ENCODE data around the gene PCDHGB1. TPM values are rescaled to one million over a fixed set of nuclear protein-coding genes. Genes with fewer than 3 reads are reported as not detected.

Gene PCDHGB1
- polyA plus RNA-seq, 1 donor from 2014 or later, result 0.46 TPM

Other genes starting within 250 kb of the PCDHGB1 start
- 3.9 and 4.9 TPM in 2 replicates for gene PCDHB3, start 249.6 kb upstream of the PCDHGB1 start, polyA plus RNA-seq
- gene PCDHB4, start 228.3 kb upstream of the PCDHGB1 start, polyA plus RNA-seq, result 4.2 and 4.3 TPM in 2 replicates
- 4.5 and 4.7 TPM in 2 replicates for gene PCDHB5, start 214.9 kb upstream of the PCDHGB1 start, polyA plus RNA-seq
- gene PCDHB6, start 200.0 kb upstream of the PCDHGB1 start, polyA plus RNA-seq, result 1.6 and 1.7 TPM in 2 replicates
- 0.99 and 2.1 TPM in 2 replicates for gene PCDHB7, start 177.5 kb upstream of the PCDHGB1 start, polyA plus RNA-seq
- gene PCDHB8, start 172.3 kb upstream of the PCDHGB1 start, polyA plus RNA-seq, result 0.76 and 0.81 TPM in 2 replicates
- 2.1 and 2.8 TPM in 2 replicates for gene PCDHB16, start 167.7 kb upstream of the PCDHGB1 start, polyA plus RNA-seq
- gene PCDHB9, start 162.9 kb upstream of the PCDHGB1 start, polyA plus RNA-seq, result 4.8 and 4.9 TPM in 2 replicates
- gene PCDHB10, start 157.7 kb upstream of the PCDHGB1 start, polyA plus RNA-seq, result 8.7 and 9.6 TPM in 2 replicates
- gene PCDHB11, start 150.5 kb upstream of the PCDHGB1 start, polyA plus RNA-seq, result 2.7 and 3.7 TPM in 2 replicates
- gene PCDHB12, start 141.4 kb upstream of the PCDHGB1 start, polyA plus RNA-seq, result 1.3 and 2.2 TPM in 2 replicates
- gene PCDHB13, start 136.2 kb upstream of the PCDHGB1 start, polyA plus RNA-seq, result 1.0 and 1.6 TPM in 2 replicates
- 12.6 and 18.3 TPM in 2 replicates for gene PCDHB14, start 126.8 kb upstream of the PCDHGB1 start, polyA plus RNA-seq
- gene PCDHB15, start 104.7 kb upstream of the PCDHGB1 start, polyA plus RNA-seq, result 11.2 and 13.7 TPM in 2 replicates
- not detected in 2 replicates for gene SLC25A2, start 46.0 kb upstream of the PCDHGB1 start, polyA plus RNA-seq
- gene TAF7, start 29.3 kb upstream of the PCDHGB1 start, polyA plus RNA-seq, result 173 and 198 TPM in 2 replicates
- gene PCDHGA1, start 19.6 kb upstream of the PCDHGB1 start, polyA plus RNA-seq, result 0.19 and 0.50 TPM in 2 replicates
- gene PCDHGA2, start 11.3 kb upstream of the PCDHGB1 start, polyA plus RNA-seq, result 0.21 and 0.26 TPM in 2 replicates
- gene PCDHGA3, start 6.3 kb upstream of the PCDHGB1 start, polyA plus RNA-seq, result 0.10 and 0.26 TPM in 2 replicates
- 0.38 TPM in 1 of 2 replicates, not detected in the other for gene PCDHGA4, start 4.9 kb downstream of the PCDHGB1 start, polyA plus RNA-seq
- gene PCDHGB2, start 9.9 kb downstream of the PCDHGB1 start, polyA plus RNA-seq, result 0.30 and 0.43 TPM in 2 replicates
- gene PCDHGA5, start 14.1 kb downstream of the PCDHGB1 start, polyA plus RNA-seq, result 0.25 TPM in 1 of 2 replicates, not detected in the other
- gene PCDHGB3, start 20.1 kb downstream of the PCDHGB1 start, polyA plus RNA-seq, result not detected in 2 replicates
- 0.09 TPM in 1 of 2 replicates, not detected in the other for gene PCDHGA6, start 23.8 kb downstream of the PCDHGB1 start, polyA plus RNA-seq
- gene PCDHGA7, start 32.6 kb downstream of the PCDHGB1 start, polyA plus RNA-seq, result not detected in 2 replicates
- gene PCDHGB4, start 37.6 kb downstream of the PCDHGB1 start, polyA plus RNA-seq, result 9.3 and 13.0 TPM in 2 replicates
- gene PCDHGA8, start 42.5 kb downstream of the PCDHGB1 start, polyA plus RNA-seq, result 0.19 and 0.38 TPM in 2 replicates
- gene PCDHGB5, start 47.8 kb downstream of the PCDHGB1 start, polyA plus RNA-seq, result 0.17 and 0.54 TPM in 2 replicates
- 0.11 TPM in 1 of 2 replicates, not detected in the other for gene PCDHGA9, start 52.7 kb downstream of the PCDHGB1 start, polyA plus RNA-seq
- gene PCDHGB6, start 57.9 kb downstream of the PCDHGB1 start, polyA plus RNA-seq, result 29.2 and 34.4 TPM in 2 replicates
- gene PCDHGA10, start 62.9 kb downstream of the PCDHGB1 start, polyA plus RNA-seq, result 7.3 and 8.1 TPM in 2 replicates
- gene PCDHGB7, start 67.6 kb downstream of the PCDHGB1 start, polyA plus RNA-seq, result 4.7 and 5.1 TPM in 2 replicates
- 0.32 and 0.62 TPM in 2 replicates for gene PCDHGA11, start 71.0 kb downstream of the PCDHGB1 start, polyA plus RNA-seq
- gene PCDHGA12, start 80.4 kb downstream of the PCDHGB1 start, polyA plus RNA-seq, result 0.11 and 0.56 TPM in 2 replicates
- 2.1 and 2.8 TPM in 2 replicates for gene PCDHGC3, start 125.9 kb downstream of the PCDHGB1 start, polyA plus RNA-seq
- gene PCDHGC4, start 134.9 kb downstream of the PCDHGB1 start, polyA plus RNA-seq, result 4.3 and 6.4 TPM in 2 replicates
- 0.51 and 0.54 TPM in 2 replicates for gene PCDHGC5, start 139.0 kb downstream of the PCDHGB1 start, polyA plus RNA-seq

Measured in neural cell (in vitro differentiated cells).